CD14-positive monocyte (primary cell): Measurements from ENCODE around the gene APBA2. TPM values are rescaled to one million over a fixed set of nuclear protein-coding genes. Genes with fewer than 3 reads are reported as not detected.

Source experiments
- DNase-seq, 3 donors: peaks; one replicate each; pipeline ENCODE4 v3.0.0-alpha.2; 2011 to 2022
- H2AFZ ChIP-seq: 2 replicates; pipeline ENCODE4 v1.6.0; 2012; ENCODE audit warnings: mild to moderate bottlenecking, low read depth, low read length, inconsistent platforms; ENCODE audit not compliant: insufficient read depth, poor library complexity, severe bottlenecking
- H3K27ac ChIP-seq, 2 donors: 1 replicate in 1 of 2; 2 replicates in 1 of 2; pipeline ENCODE4 v1.5.1; 2012 to 2013; ENCODE audit warnings: low read length in 2 of 2, control low read depth in 1 of 2, inconsistent platforms in 1 of 2, low read depth in 1 of 2, mild to moderate bottlenecking in 1 of 2
- H3K27me3 ChIP-seq, 2 donors: one replicate each; pipeline versions ENCODE4 v1.6.0 to v1.6.1; 2011 to 2013; ENCODE audit warnings: low read length in 2 of 2; ENCODE audit not compliant: control insufficient read depth in 2 of 2, insufficient read depth in 2 of 2
- H3K36me3 ChIP-seq, 2 donors: replicated peaks in 1 of 2; 1 replicate in 1 of 2; 2 replicates in 1 of 2; pipeline versions ENCODE4 v1.5.1 to v1.6.1; 2012 to 2013; ENCODE audit warnings: low read length in 2 of 2, control low read depth in 1 of 2, inconsistent platforms in 1 of 2, mild to moderate bottlenecking in 1 of 2; ENCODE audit not compliant: insufficient read depth in 2 of 2, control insufficient read depth in 1 of 2
- H3K4me1 ChIP-seq, 2 donors: 1 replicate in 1 of 2; 2 replicates in 1 of 2; pipeline versions ENCODE4 v1.5.1 to v1.6.1; 2012 to 2013; ENCODE audit warnings: low read length in 2 of 2, control low read depth in 1 of 2, inconsistent platforms in 1 of 2, mild to moderate bottlenecking in 1 of 2, moderate library complexity in 1 of 2; ENCODE audit not compliant: insufficient read depth in 2 of 2, control insufficient read depth in 1 of 2
- H3K4me2 ChIP-seq: replicated peaks from 2 replicates; pipeline ENCODE3; 2012; ENCODE audit warnings: low read length, moderate library complexity, mild to moderate bottlenecking; ENCODE audit not compliant: poor library complexity, severe bottlenecking; ENCODE audit errors: extremely low read depth
- H3K4me3 ChIP-seq, 3 experiments: fragments of 200-600 bp in 1 of 3; sonication (generic) in 1 of 3; replicated peaks in 1 of 3; 1 replicate in 2 of 3; 2 replicates in 1 of 3; pipeline ENCODE4 v1.5.1; 2011 to 2013; ENCODE audit warnings: low read length in 3 of 3, mild to moderate bottlenecking in 3 of 3, control low read depth in 2 of 3, low read depth in 2 of 3, inconsistent platforms in 1 of 3, moderate library complexity in 1 of 3
- H3K79me2 ChIP-seq: 2 replicates; pipeline ENCODE4 v1.6.0; 2012; ENCODE audit warnings: mild to moderate bottlenecking, control low read depth, inconsistent platforms, low read length, moderate library complexity; ENCODE audit not compliant: insufficient read depth
- H3K9ac ChIP-seq: 2 replicates; pipeline ENCODE4 v1.6.0; 2017; ENCODE audit warnings: low read length, mild to moderate bottlenecking; ENCODE audit not compliant: insufficient read depth, poor library complexity, severe bottlenecking
- H3K9me3 ChIP-seq, 2 donors: replicated peaks in 1 of 2; 1 replicate in 1 of 2; 2 replicates in 1 of 2; pipeline versions ENCODE4 v1.5.1 to v1.6.1; 2012 to 2013; ENCODE audit warnings: low read length in 2 of 2, control low read depth in 1 of 2; ENCODE audit not compliant: control insufficient read depth in 1 of 2, insufficient read depth in 1 of 2
- H4K20me1 ChIP-seq: 2 replicates; pipeline ENCODE4 v1.6.0; 2012; ENCODE audit warnings: mild to moderate bottlenecking, low read length, control low read depth, moderate library complexity; ENCODE audit not compliant: insufficient read depth
- H3K27ac Mint-ChIP-seq, 7 donors: one replicate each; pipeline ENCODE4 v1.8.0; 2020; ENCODE audit warnings: mild to moderate bottlenecking in 7 of 7, mixed read lengths in 7 of 7, moderate library complexity in 6 of 7, inconsistent platforms in 2 of 7
- H3K27me3 Mint-ChIP-seq, 3 donors: one replicate each; pipeline ENCODE4 v1.8.0; 2021 to 2022; ENCODE audit warnings: low read depth in 3 of 3, mild to moderate bottlenecking in 3 of 3, mixed read lengths in 3 of 3, moderate library complexity in 3 of 3, inconsistent platforms in 1 of 3
- H3K36me3 Mint-ChIP-seq, 2 donors: one replicate each; pipeline ENCODE4 v1.8.0; 2020; ENCODE audit warnings: mixed read lengths in 2 of 2, inconsistent platforms in 1 of 2, mild to moderate bottlenecking in 1 of 2
- H3K4me1 Mint-ChIP-seq: one replicate; pipeline ENCODE4 v1.8.0; 2020; ENCODE audit warnings: mild to moderate bottlenecking, mixed read lengths
- H3K4me3 Mint-ChIP-seq, 2 donors: one replicate each; pipeline ENCODE4 v1.8.0; 2020; ENCODE audit warnings: mild to moderate bottlenecking in 2 of 2, mixed read lengths in 2 of 2, moderate library complexity in 1 of 2
- H3K9me3 Mint-ChIP-seq, 7 donors: one replicate each; pipeline ENCODE4 v1.8.0; 2020 to 2022; ENCODE audit warnings: mixed read lengths in 7 of 7, mild to moderate bottlenecking in 6 of 7, moderate library complexity in 6 of 7, inconsistent platforms in 2 of 7
- WGBS: methylation state at CpG from one replicate; pipeline ENCODE4 v1.1.5; 2013; ENCODE audit warnings: missing lambda C conversion rate; ENCODE audit not compliant: insufficient coverage; 5-methylcytosine and 5-hydroxymethylcytosine counted together
- intact Hi-C, 2 donors: fragments of 100-400 bp; cut with micrococcal nuclease; formaldehyde crosslinking; loops; one replicate each; pipeline versions ENCODE4 v1.15.0 to v1.15.1; 2023
- polyA plus RNA-seq, 3 donors: library from polyadenylated mRNA; depleted of rRNA in 1 of 3; unstranded in 2 of 3; stranded (reverse) in 1 of 3; fragments of 300-500 nt in 2 of 3; fragments of >200 nt in 1 of 3; fragmentation: Illumina TruSeq in 2 of 3; gene quantifications; 1 replicate in 2 of 3; 2 replicates in 1 of 3; pipeline ENCODE4 v1.2.3, GENCODE V29; 2012 to 2021
- TF ChIP-seq, protein P1 (sequence below): fragments of 200-600 bp; IDR thresholded peaks from one replicate; pipeline ENCODE4 v1.8.0; 2022; ENCODE audit warnings: antibody characterized with exemption, mild to moderate bottlenecking

APBA2 gene
- polyA plus RNA-seq, 3 donors, result 0.30 TPM; not detected in 2

DNA sequence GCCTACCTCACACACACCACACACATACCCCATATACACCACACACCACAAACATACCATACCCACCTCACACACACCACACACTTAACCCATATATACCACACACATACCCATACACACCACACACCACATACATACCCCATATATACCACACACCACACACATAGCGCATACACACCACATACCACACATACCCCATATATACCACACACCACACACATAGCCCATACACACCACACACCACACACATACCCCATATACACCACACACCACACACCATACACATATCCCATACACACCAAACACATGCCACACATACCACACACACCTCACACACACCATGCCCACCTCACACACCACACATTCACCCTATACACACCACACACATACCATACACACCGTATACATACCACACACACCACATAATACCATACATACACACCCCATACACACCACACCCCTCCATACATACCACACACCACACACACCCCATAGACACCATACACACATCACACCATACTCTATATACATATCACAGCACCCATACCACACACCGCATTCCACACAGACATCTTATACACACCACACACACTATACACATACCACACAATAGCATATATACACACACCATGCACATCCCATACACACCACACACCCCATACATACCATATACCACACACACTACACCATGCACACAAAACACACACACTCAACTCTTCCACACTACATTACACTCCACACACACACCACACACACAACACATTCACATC lies 29.5 kb downstream of the APBA2 start:
- Mint-ChIP-seq H3K27me3 (peaks cover 6 to 14% (median 10%) of the 10 kb centered on the region in 3 donors), H3K36me3 (no peaks in the 10 kb centered on the region), H3K4me3 (no peak overlapping the region), H3K27ac (no peak overlapping the region), H3K9me3 (no peaks in the 10 kb centered on the region), H3K4me1 (no peaks in the 10 kb centered on the region)
- Histone ChIP-seq H3K4me2 (no peak overlapping the region), H2AFZ (no peak overlapping the region), H3K4me3 (no peak overlapping the region), H3K9ac (no peak overlapping the region), H3K4me1 (no peaks in the 10 kb centered on the region), H3K27ac (no peak overlapping the region), H3K9me3 (no peaks in the 10 kb centered on the region), H3K27me3 (peaks cover 0 to 2% of the 10 kb centered on the region in 2 donors), H3K79me2 (no peaks in the 10 kb centered on the region), H3K36me3 (no peaks in the 10 kb centered on the region), H4K20me1 (no peaks in the 10 kb centered on the region)
- WGBS, result 100% methylated on average over 3 of the region's 3 CpGs
- TF ChIP-seq, protein P1, sequence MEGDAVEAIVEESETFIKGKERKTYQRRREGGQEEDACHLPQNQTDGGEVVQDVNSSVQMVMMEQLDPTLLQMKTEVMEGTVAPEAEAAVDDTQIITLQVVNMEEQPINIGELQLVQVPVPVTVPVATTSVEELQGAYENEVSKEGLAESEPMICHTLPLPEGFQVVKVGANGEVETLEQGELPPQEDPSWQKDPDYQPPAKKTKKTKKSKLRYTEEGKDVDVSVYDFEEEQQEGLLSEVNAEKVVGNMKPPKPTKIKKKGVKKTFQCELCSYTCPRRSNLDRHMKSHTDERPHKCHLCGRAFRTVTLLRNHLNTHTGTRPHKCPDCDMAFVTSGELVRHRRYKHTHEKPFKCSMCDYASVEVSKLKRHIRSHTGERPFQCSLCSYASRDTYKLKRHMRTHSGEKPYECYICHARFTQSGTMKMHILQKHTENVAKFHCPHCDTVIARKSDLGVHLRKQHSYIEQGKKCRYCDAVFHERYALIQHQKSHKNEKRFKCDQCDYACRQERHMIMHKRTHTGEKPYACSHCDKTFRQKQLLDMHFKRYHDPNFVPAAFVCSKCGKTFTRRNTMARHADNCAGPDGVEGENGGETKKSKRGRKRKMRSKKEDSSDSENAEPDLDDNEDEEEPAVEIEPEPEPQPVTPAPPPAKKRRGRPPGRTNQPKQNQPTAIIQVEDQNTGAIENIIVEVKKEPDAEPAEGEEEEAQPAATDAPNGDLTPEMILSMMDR, result no peak
- intact Hi-C loops, result no loop called here
- DNase-seq, result no peak

DNA sequence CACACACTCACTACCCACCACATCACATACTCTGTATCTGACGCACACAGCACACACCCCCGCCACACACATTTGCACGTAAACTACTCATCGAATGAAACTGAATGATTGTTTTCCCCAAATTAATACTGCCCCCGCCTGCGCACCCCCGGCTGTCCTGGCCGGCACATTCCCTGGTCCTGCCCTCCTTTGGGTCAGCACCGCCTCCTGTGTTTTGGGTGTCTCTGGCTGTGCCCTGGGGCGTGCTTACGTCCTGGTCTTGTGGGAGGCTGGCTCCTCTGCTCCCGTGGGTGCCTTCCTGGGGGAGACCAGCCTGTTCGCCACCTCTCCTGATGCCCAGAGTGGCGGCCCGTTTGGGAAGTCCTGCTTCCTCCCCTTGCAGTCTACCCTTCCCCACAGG lies 30.2 kb downstream of the APBA2 start:
- H3K27me3 ChIP-seq, result no peaks in the 10 kb centered on the region
- no peaks in the 10 kb centered on the region for H3K79me2 ChIP-seq
- no peaks in the 10 kb centered on the region for H3K9me3 ChIP-seq
- no peak overlapping the region for H2AFZ ChIP-seq
- H4K20me1 ChIP-seq, result no peaks in the 10 kb centered on the region
- intact Hi-C loops, result no loop called here
- no peaks in the 10 kb centered on the region for H3K4me1 Mint-ChIP-seq
- no peak overlapping the region for H3K27ac Mint-ChIP-seq
- no peaks in the 10 kb centered on the region for H3K36me3 ChIP-seq
- H3K4me2 ChIP-seq, result no peak overlapping the region
- H3K9ac ChIP-seq, result no peak overlapping the region
- TF ChIP-seq, protein P1, result no peak
- H3K27ac ChIP-seq, result no peak overlapping the region
- peaks cover 6 to 14% (median 10%) of the 10 kb centered on the region in 3 donors for H3K27me3 Mint-ChIP-seq
- no peaks in the 10 kb centered on the region for H3K36me3 Mint-ChIP-seq
- WGBS, result 92% methylated on average over 15 of the region's 15 CpGs
- H3K4me3 ChIP-seq, result no peak overlapping the region
- H3K4me3 Mint-ChIP-seq, result no peak overlapping the region
- H3K9me3 Mint-ChIP-seq, result no peaks in the 10 kb centered on the region
- no peak for DNase-seq
- no peaks in the 10 kb centered on the region for H3K4me1 ChIP-seq
